Effector CD8-positive, alpha-beta T cell (primary cell): ENCODE measurements around the gene POLR1G.

Experiments used
- DNase-seq: peaks from one replicate; lab custom pipeline; 2025; lab: John Stamatoyannopoulos, UW

Gene POLR1G

GRCh38 chr19:45446295-45446694 is 39.9 kb downstream of the POLR1G start:
- DNase-seq: no peak

- no peak for DNase-seq
Observed at GRCh38 chr19:45446944-45447343, 40.5 kb downstream of the POLR1G start.

GRCh38 chr19:45448425-45448756 is 41.9 kb downstream of the POLR1G start:
- DNase-seq: no peak

- DNase-seq: no peak
Observed at GRCh38 chr19:45448887-45449299, 42.4 kb downstream of the POLR1G start.

- no peak for DNase-seq
Observed at GRCh38 chr19:45450012-45450333, 43.5 kb downstream of the POLR1G start.

GRCh38 chr19:45451131-45451849 is 44.8 kb downstream of the POLR1G start:
- peak; percentile 63 for DNase-seq

GRCh38 chr19:45451850-45452387 is 45.5 kb downstream of the POLR1G start:
- DNase-seq: no peak

GRCh38 chr19:45455707-45456499 is 49.5 kb downstream of the POLR1G start:
- peak; percentile 42 for DNase-seq

GRCh38 chr19:45456500-45456815 is 50.0 kb downstream of the POLR1G start:
- no peak for DNase-seq

GRCh38 chr19:45457776-45458175 is 51.3 kb downstream of the POLR1G start:
- no peak for DNase-seq
